Hepatocyte (in vitro differentiated cells): ENCODE results near the gene RCCD1. TPM values are rescaled to one million over a fixed set of nuclear protein-coding genes. Genes with fewer than 3 reads are reported as not detected.

ENCODE experiments used
- DNase-seq: peaks from one replicate; pipeline ENCODE4 v3.0.0-alpha.2; 2016; ENCODE audit warnings: low spot score
- H2AFZ ChIP-seq: fragments of 200-600 bp; sonication (generic); 2 replicates; pipeline ENCODE4 v1.6.0; 2016; ENCODE audit warnings: antibody characterized with exemption, mild to moderate bottlenecking
- H3K27ac ChIP-seq: fragments of 200-600 bp; sonication (generic); 2 replicates; pipeline ENCODE4 v1.5.1; 2016; ENCODE audit warnings: mild to moderate bottlenecking
- H3K27me3 ChIP-seq: fragments of 200-600 bp; sonication (generic); 2 replicates; pipeline ENCODE4 v1.6.1; 2016
- H3K36me3 ChIP-seq: fragments of 200-600 bp; sonication (generic); replicated peaks from 2 replicates; pipeline ENCODE4 v1.5.1; 2016; ENCODE audit warnings: low read depth; ENCODE audit not compliant: insufficient read depth
- H3K4me1 ChIP-seq: fragments of 200-600 bp; sonication (generic); 2 replicates; pipeline ENCODE4 v1.5.1; 2016; ENCODE audit warnings: mild to moderate bottlenecking, moderate library complexity; ENCODE audit not compliant: insufficient read depth
- H3K4me2 ChIP-seq: fragments of 200-600 bp; sonication (generic); 2 replicates; pipeline ENCODE4 v1.6.0; 2016
- H3K4me3 ChIP-seq: fragments of 200-600 bp; sonication (generic); 2 replicates; pipeline ENCODE4 v1.5.1; 2016; ENCODE audit warnings: mild to moderate bottlenecking
- H3K79me2 ChIP-seq: fragments of 200-600 bp; sonication (generic); 2 replicates; pipeline ENCODE4 v1.6.0; 2017; ENCODE audit warnings: mild to moderate bottlenecking
- H3K9me2 ChIP-seq: fragments of 200-600 bp; sonication (generic); replicated peaks from 2 replicates; pipeline ENCODE4 v1.6.0; 2017; ENCODE audit warnings: mild to moderate bottlenecking; ENCODE audit not compliant: insufficient read depth
- H3K9me3 ChIP-seq: fragments of 200-600 bp; sonication (generic); 2 replicates; pipeline ENCODE4 v1.5.1; 2016; ENCODE audit warnings: low read depth, mild to moderate bottlenecking
- H4K20me1 ChIP-seq: fragments of 200-600 bp; sonication (generic); 2 replicates; pipeline ENCODE4 v1.6.0; 2016; ENCODE audit warnings: mild to moderate bottlenecking; ENCODE audit not compliant: insufficient read depth, poor library complexity, severe bottlenecking
- EZH2 ChIP-seq: fragments of 200-600 bp; sonication (generic); IDR thresholded peaks from 2 replicates; pipeline ENCODE4 v1.6.1; 2016; ENCODE audit warnings: antibody characterized with exemption, mild to moderate bottlenecking, borderline replicate concordance
- EZH2phosphoT487 ChIP-seq: fragments of 200-600 bp; sonication (generic); IDR thresholded peaks from one replicate; pipeline ENCODE4 v1.6.1; 2018; ENCODE audit warnings: antibody characterized with exemption, mild to moderate bottlenecking, low read depth, moderate library complexity; ENCODE audit not compliant: unreplicated experiment, severe bottlenecking
- WGBS: methylation state at CpG from one replicate; pipeline ENCODE4 v1.1.6; 2016; ENCODE audit warnings: low lambda C conversion rate; ENCODE audit errors: missing lambda C conversion rate; 5-methylcytosine and 5-hydroxymethylcytosine counted together
- polyA plus RNA-seq: library from polyadenylated mRNA; unstranded; fragments of >200 nt; fragmentation: Nextera tagmentation; extraction: Ambion mirVana; gene quantifications from 2 replicates; pipeline ENCODE4 v1.2.1, GENCODE V29; 2016
- total RNA-seq: library from RNA; depleted of rRNA; stranded (reverse); fragments of >200 nt; gene quantifications from 2 replicates; pipeline ENCODE4 v1.2.3, GENCODE V29; 2014
- TF ChIP-seq, protein P1 (sequence below): fragments of 200-600 bp; sonication (generic); IDR thresholded peaks from 2 replicates; pipeline ENCODE4 v1.5.1; 2016; ENCODE audit warnings: antibody characterized with exemption, mild to moderate bottlenecking; ENCODE audit not compliant: poor library complexity

Gene RCCD1
- total and polyA plus RNA-seq, 2 experiments from 2014 or later: 9.5 to 11.2 TPM

DNA sequence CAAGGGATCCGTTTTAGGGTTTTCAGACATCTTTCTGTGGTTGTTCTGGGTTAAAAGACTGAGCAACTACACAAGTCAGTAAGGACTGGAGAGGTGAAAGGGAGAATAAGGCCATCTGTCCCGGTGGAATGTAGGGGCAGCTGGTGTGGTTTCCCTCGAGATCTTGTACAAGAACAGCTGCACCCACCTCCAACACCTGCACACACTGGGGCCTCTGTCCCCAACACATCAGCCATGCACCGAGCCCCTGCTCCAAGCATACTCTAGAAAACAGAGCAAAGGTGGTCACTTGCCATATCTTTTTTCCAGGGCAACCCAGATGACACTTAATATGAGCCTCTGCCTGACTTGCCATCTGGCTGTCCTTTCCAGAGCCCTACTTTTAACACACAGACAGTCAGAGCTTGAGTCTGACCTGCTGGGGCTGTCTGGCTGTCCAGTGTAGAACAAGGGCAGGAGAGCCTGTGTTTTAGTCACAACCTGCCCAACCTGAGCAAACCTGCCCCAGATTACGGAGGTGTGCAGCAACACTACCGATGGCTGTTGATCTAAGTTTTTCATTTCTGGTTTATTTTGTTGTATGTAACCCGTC, 39.4 kb upstream of the RCCD1 start:
- TF ChIP-seq EZH2: no peak
- TF ChIP-seq, protein P1, sequence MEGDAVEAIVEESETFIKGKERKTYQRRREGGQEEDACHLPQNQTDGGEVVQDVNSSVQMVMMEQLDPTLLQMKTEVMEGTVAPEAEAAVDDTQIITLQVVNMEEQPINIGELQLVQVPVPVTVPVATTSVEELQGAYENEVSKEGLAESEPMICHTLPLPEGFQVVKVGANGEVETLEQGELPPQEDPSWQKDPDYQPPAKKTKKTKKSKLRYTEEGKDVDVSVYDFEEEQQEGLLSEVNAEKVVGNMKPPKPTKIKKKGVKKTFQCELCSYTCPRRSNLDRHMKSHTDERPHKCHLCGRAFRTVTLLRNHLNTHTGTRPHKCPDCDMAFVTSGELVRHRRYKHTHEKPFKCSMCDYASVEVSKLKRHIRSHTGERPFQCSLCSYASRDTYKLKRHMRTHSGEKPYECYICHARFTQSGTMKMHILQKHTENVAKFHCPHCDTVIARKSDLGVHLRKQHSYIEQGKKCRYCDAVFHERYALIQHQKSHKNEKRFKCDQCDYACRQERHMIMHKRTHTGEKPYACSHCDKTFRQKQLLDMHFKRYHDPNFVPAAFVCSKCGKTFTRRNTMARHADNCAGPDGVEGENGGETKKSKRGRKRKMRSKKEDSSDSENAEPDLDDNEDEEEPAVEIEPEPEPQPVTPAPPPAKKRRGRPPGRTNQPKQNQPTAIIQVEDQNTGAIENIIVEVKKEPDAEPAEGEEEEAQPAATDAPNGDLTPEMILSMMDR: no peak
- TF ChIP-seq EZH2phosphoT487: no peak
- Histone ChIP-seq H4K20me1 (no peaks in the 10 kb centered on the region), H3K4me2 (no peak overlapping the region), H3K4me3 (no peak overlapping the region), H3K36me3 (no peaks in the 10 kb centered on the region), H3K27ac (no peak overlapping the region), H3K4me1 (no peaks in the 10 kb centered on the region), H3K9me3 (no peaks in the 10 kb centered on the region), H3K9me2 (no peaks in the 10 kb centered on the region), H3K27me3 (no peaks in the 10 kb centered on the region), H3K79me2 (no peaks in the 10 kb centered on the region), H2AFZ (no peak overlapping the region)
- 95% methylated on average over 7 of the region's 7 CpGs for WGBS
- no peak for DNase-seq

DNA sequence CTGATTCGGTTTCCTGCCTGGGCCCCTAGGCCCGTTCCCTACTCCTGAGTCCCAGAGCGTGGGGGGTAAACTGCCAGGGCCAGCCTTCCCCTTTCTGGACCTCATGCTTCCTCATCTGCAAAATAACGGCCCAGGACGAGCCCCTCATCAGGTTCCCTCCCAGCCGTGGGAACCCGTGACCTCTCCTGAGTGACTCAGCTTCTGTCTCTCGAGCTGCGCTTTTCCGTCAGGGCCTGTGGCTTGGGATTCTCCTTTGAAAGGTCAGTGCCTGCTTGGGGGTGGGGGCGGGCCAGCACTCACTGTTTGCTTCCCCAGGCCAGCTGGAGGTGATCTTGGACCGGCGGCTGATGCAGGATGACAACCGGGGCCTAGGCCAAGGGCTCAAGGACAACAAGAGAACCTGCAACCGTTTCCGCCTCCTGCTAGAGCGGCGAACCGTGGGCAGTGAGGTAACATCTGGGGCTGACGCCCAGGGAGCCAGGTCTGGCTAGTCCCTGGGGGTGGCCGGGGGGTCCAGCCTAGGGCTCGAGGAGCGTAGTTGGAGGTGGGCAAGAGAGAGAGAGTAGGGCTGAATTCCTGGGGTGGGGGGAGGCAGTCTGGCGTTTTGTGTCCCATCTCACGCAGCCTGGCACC, 38.8 kb upstream of the RCCD1 start:
- H3K27ac ChIP-seq: no peak overlapping the region
- no peaks in the 10 kb centered on the region for H3K4me1 ChIP-seq
- H3K4me3 ChIP-seq: no peak overlapping the region
- no peaks in the 10 kb centered on the region for H3K9me3 ChIP-seq
- H3K79me2 ChIP-seq: no peaks in the 10 kb centered on the region
- TF ChIP-seq EZH2: no peak
- TF ChIP-seq, protein P1: no peak
- no peak for TF ChIP-seq EZH2phosphoT487
- WGBS: 86% methylated on average over 25 of the region's 25 CpGs
- H4K20me1 ChIP-seq: no peaks in the 10 kb centered on the region
- DNase-seq: no peak
- H3K4me2 ChIP-seq: no peak overlapping the region
- no peaks in the 10 kb centered on the region for H3K9me2 ChIP-seq
- H2AFZ ChIP-seq: no peak overlapping the region
- H3K27me3 ChIP-seq: no peaks in the 10 kb centered on the region
- no peaks in the 10 kb centered on the region for H3K36me3 ChIP-seq

DNA sequence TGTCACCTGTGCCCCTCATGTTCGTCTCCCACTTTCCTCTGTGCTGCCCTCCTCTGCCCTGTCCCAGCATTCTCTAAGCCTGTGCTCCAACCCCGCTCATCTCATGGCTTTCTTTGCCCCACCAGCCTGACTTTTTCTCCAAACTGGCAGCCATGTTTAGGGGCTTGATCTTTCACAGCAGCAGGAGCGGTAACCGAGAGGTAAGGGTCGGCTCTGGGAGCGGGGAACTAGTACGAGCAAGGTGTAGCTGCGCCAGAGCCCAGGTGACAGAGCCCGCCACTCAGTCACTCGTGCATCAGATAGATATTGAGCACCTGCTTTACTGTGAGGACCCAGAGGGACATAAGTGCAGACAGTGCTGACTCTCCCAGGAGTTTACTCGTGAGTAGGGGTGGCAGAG, 38.2 kb upstream of the RCCD1 start:
- H3K4me2 ChIP-seq: no peak overlapping the region
- DNase-seq: no peak
- no peak overlapping the region for H2AFZ ChIP-seq
- H3K36me3 ChIP-seq: no peaks in the 10 kb centered on the region
- H4K20me1 ChIP-seq: no peaks in the 10 kb centered on the region
- H3K27ac ChIP-seq: no peak overlapping the region
- H3K4me1 ChIP-seq: no peaks in the 10 kb centered on the region
- no peaks in the 10 kb centered on the region for H3K79me2 ChIP-seq
- H3K9me3 ChIP-seq: no peaks in the 10 kb centered on the region
- WGBS: 89% methylated on average over 11 of the region's 11 CpGs
- TF ChIP-seq EZH2phosphoT487 (no peak), EZH2 (no peak)
- TF ChIP-seq, protein P1: no peak
- no peaks in the 10 kb centered on the region for H3K9me2 ChIP-seq
- no peaks in the 10 kb centered on the region for H3K27me3 ChIP-seq
- no peak overlapping the region for H3K4me3 ChIP-seq
